Heart left ventricle (tissue), 16 donors: ENCODE data around the gene BICDL1. TPM values are rescaled to one million over a fixed set of nuclear protein-coding genes. Genes with fewer than 3 reads are reported as not detected.

Experiments used
- ATAC-seq, 4 donors: fragments of 200-7000 bp; cut with Tn5 transposase; one replicate each; pipeline ENCODE4 v1.9.1; 2020 to 2022; ENCODE audit warnings: moderate library complexity in 4 of 4, mild to moderate bottlenecking in 3 of 4, moderate number of reproducible peaks in 1 of 4
- DNase-seq, 5 donors: peaks; one replicate each; pipeline ENCODE4 v3.0.0-alpha.2; 2020
- H3K27ac ChIP-seq, 12 donors: fragments of 200-600 bp; sonication (generic) in 4 of 12; one replicate each; pipeline versions ENCODE4 v1.5.0 to v1.8.0; 2016 to 2022; ENCODE audit warnings: mild to moderate bottlenecking in 2 of 12
- H3K27me3 ChIP-seq, 9 donors: fragments of 200-600 bp; sonication (generic) in 2 of 9; one replicate each; pipeline versions ENCODE4 v1.5.1 to v1.8.0; 2016 to 2022; ENCODE audit warnings: mild to moderate bottlenecking in 3 of 9
- H3K36me3 ChIP-seq, 9 donors: fragments of 200-600 bp; sonication (generic) in 2 of 9; one replicate each; pipeline versions ENCODE4 v1.5.0 to v1.8.0; 2018 to 2022; ENCODE audit warnings: mild to moderate bottlenecking in 2 of 9
- H3K4me1 ChIP-seq, 12 donors: fragments of 200-600 bp; sonication (generic) in 4 of 12; one replicate each; pipeline versions ENCODE4 v1.5.0 to v1.8.0; 2016 to 2022; ENCODE audit warnings: mild to moderate bottlenecking in 3 of 12
- H3K4me3 ChIP-seq, 12 donors: fragments of 200-600 bp; sonication (generic) in 4 of 12; one replicate each; pipeline versions ENCODE4 v1.5.0 to v1.8.0; 2017 to 2022; ENCODE audit warnings: mild to moderate bottlenecking in 9 of 12, moderate library complexity in 4 of 12
- H3K9me3 ChIP-seq, 12 donors: fragments of 200-600 bp; sonication (generic) in 4 of 12; one replicate each; pipeline versions ENCODE4 v1.5.0 to v1.8.0; 2016 to 2022; ENCODE audit warnings: mild to moderate bottlenecking in 1 of 12
- CTCF ChIP-seq, 12 donors: fragments of 200-600 bp; sonication (generic) in 4 of 12; IDR thresholded peaks; one replicate each; pipeline versions ENCODE4 v1.5.0 to v1.8.0; 2018 to 2022; ENCODE audit warnings: antibody characterized with exemption in 12 of 12, mild to moderate bottlenecking in 5 of 12
- POLR2A ChIP-seq, 2 donors: fragments of 450-650 bp; IDR thresholded peaks; one replicate each; pipeline ENCODE4 v1.6.1; 2017; ENCODE audit warnings: antibody characterized with exemption in 2 of 2, mild to moderate bottlenecking in 2 of 2, moderate library complexity in 2 of 2
- WGBS, 4 donors: extraction: QIAGEN DNeasy Blood & Tissue Kit in 2 of 4; methylation state at CpG; one replicate each; pipeline versions ENCODE4 v1.1.5 to v1.1.7; 2013 to 2018; 5-methylcytosine and 5-hydroxymethylcytosine counted together
- intact Hi-C, 10 donors: fragments of 100-400 bp; cut with DNase I; formaldehyde crosslinking; loops; one replicate each; pipeline versions ENCODE4 v1.11.1 to v1.14.2; 2022
- polyA plus RNA-seq, 2 donors: library from polyadenylated mRNA; stranded (reverse); fragments of 200-250 nt; gene quantifications; one replicate each; pipeline ENCODE4 v1.2.3, GENCODE V29; 2013
- total RNA-seq, 9 donors: library from RNA; depleted of rRNA in 2 of 9; stranded (reverse); fragments of >200 nt in 2 of 9; fragmentation: NEBNext Ultra II Directional in 3 of 9; extraction: Animal tissue kit (Norgen Biotek cat#: 25700) in 3 of 9; gene quantifications; one replicate each; pipeline versions ENCODE4 v1.1.0 to v1.2.4, GENCODE V29; 2016 to 2023
- donor health status: ischemic (EF 13 %, LVEDD 7.1; RV severe dilation, severe dysfunction).
- donor health status: healthy with polysubstance abuse.
- donor health status: DM: no; HTN: yes; CAD: no.
- donor health status: DM: no; HTN: no; CAD: no.
- donor health status: ischemic (EF 25% LVEDD 6.9; RV normal size, moderate dysfunction).
- donor health status: ischemic (EF 25% LVEDD 5.7; RV mildly dilated, moderate dysfunction).
- donor health status: healthy.
- donor health status: DM: yes; HTN: yes; CAD: no.
- donor health status: ischemic (EF 35%, LVEDD 5.7; RV mildly dilated, moderate dysfunction).
- donor health status: nonischemic (EF 11% LVEDD 7.7; RV severe dilation, severe dysfunction).
- donor health status: DM: yes; HTN: yes; CAD: no.
- donor health status: PGD.
- donor health status: ischemic (EF 29% LVEDD 5.4; RV normal size, mild dysfunction).
- donor health status: nonischemic (EF 23%, LVEDD 6.1; RV moderate dilation, normal function).

Gene BICDL1
- total and polyA plus RNA-seq, 11 donors: 0.12 to 28.0 (median 0.30) TPM; not detected in 4

GRCh38 chr12:120098756-120099470 is 109.9 kb downstream of the BICDL1 start:
- peaks cover 0 to 100% (median 58%) of the 10 kb centered on the region in 9 donors for H3K36me3 ChIP-seq
- H3K9me3 ChIP-seq: no peaks in the 10 kb centered on the region
- ATAC-seq (no peak), DNase-seq (peak in 1 of 5 donors; percentile 51)
- H3K4me1 ChIP-seq: peaks cover 7 to 45% (median 32%) of the 10 kb centered on the region in 12 donors
- 94 to 98% (median 95%) methylated on average over 29 to 36 of the region's 36 CpGs for WGBS, 4 donors
- intact Hi-C loops: no loop called here
- TF ChIP-seq CTCF (IDR thresholded peaks at IDR 0.05) (no peak), POLR2A (IDR thresholded peaks at IDR 0.05) (no peak)
- no peaks in the 10 kb centered on the region for H3K27me3 ChIP-seq
- H3K27ac ChIP-seq: no peak overlapping the region
- H3K4me3 ChIP-seq: no peak overlapping the region

- Histone ChIP-seq H3K4me3 (no peak overlapping the region), H3K27ac (no peak overlapping the region), H3K4me1 (peaks cover 7 to 48% (median 32%) of the 10 kb centered on the region in 12 donors), H3K27me3 (no peaks in the 10 kb centered on the region), H3K36me3 (peaks cover 0 to 100% (median 58%) of the 10 kb centered on the region in 9 donors), H3K9me3 (no peaks in the 10 kb centered on the region)
- no peak for TF ChIP-seq POLR2A (IDR thresholded peaks at IDR 0.05)
- ATAC-seq: no peak
- intact Hi-C loops: no loop called here
- DNase-seq: peak in 1 of 5 donors; percentile 40
- 91 to 97% (median 94%) methylated on average over 11 of the region's 11 CpGs for WGBS, 4 donors
Observed at GRCh38 chr12:120099738-120100137, 110.7 kb downstream of the BICDL1 start.

DNA sequence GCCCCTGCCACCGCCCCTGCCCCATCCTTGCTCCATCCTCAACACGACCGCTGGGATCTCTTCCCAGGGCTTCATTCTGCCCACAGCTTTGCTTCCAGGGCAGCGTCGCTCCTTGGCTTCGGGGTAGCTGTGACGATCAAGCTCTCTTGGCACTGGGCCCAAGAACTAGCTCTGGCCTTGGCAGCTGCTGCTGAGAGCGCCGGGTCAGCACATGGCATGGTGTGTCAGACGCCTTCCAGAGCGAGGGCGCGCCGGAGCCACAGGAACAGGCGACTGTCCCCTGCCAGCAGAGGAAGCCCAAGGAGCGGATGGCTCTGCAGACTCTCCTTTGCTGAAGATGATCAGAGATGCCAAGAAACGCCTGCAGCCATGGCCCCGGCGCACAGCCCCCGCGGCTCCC is 111.6 kb downstream of the BICDL1 start:
- TF ChIP-seq POLR2A (IDR thresholded peaks at IDR 0.05) (no peak), CTCF (IDR thresholded peaks at IDR 0.05) (no peak)
- Histone ChIP-seq H3K4me3 (peak overlapping the region in 1 of 12 donors; percentile 12), H3K9me3 (no peaks in the 10 kb centered on the region), H3K27ac (peak overlapping the region in 10 of 12 donors; percentile 11 to 76 (median 50)), H3K27me3 (no peaks in the 10 kb centered on the region), H3K4me1 (peaks cover 7 to 48% (median 32%) of the 10 kb centered on the region in 12 donors), H3K36me3 (peaks cover 0 to 100% (median 56%) of the 10 kb centered on the region in 9 donors)
- WGBS, 4 donors: 25 to 32% (median 27%) methylated on average over 7 to 21 of the region's 21 CpGs
- peak; percentile 70 to 90 (median 86) for DNase-seq
- ATAC-seq: peak; percentile 70 to 83 (median 80)
- intact Hi-C loops: no loop called here

- TF ChIP-seq POLR2A (IDR thresholded peaks at IDR 0.05) (no peak), CTCF (IDR thresholded peaks at IDR 0.05) (no peak)
- peak overlapping the region in 9 of 12 donors; percentile 11 to 76 (median 54) for H3K27ac ChIP-seq
Observed at GRCh38 chr12:120101182-120101581, 112.1 kb downstream of the BICDL1 start.

More at GRCh38 chr12:120101182-120101581, 112.1 kb downstream of the BICDL1 start:
- 32 to 46% (median 34%) methylated on average over 8 to 11 of the region's 11 CpGs for WGBS, 4 donors
- intact Hi-C loops: no loop called here
- DNase-seq: peak in 2 of 5 donors; percentile 60 to 61
- H3K4me3 ChIP-seq: peak overlapping the region in 3 of 12 donors; percentile 3 to 17 (median 12)
- no peaks in the 10 kb centered on the region for H3K27me3 ChIP-seq
- peaks cover 7 to 48% (median 31%) of the 10 kb centered on the region in 12 donors for H3K4me1 ChIP-seq
- peaks cover 0 to 100% (median 51%) of the 10 kb centered on the region in 9 donors for H3K36me3 ChIP-seq
- no peaks in the 10 kb centered on the region for H3K9me3 ChIP-seq
- peak; percentile 27 to 59 (median 40) for ATAC-seq
